GM12878 (cell line): Measurements from ENCODE around the gene FKBP14. TPM values are rescaled to one million over a fixed set of nuclear protein-coding genes. Genes with fewer than 3 reads are reported as not detected.
A peak's percentile ranks its signal among the peaks of the same experiment; 100 is the strongest.

Source experiments
- ATAC-seq: fragments of 200-7000 bp; cut with Tn5 transposase; 3 replicates; pipeline ENCODE4 v1.9.1; 2020; ENCODE audit warnings: mild to moderate bottlenecking, moderate library complexity
- BruUV-seq: library from RNA; stranded (reverse); fragments of 400-500 nt; replicated peaks from 2 replicates; lab custom pipeline; 2021; lab: Mats Ljungman, UMichigan
- CTCF ChIA-PET: fragments of 300-600 bp; sonication (Branson Sonifier 250); formaldehyde crosslinking; extraction: SDS; loops from one replicate; lab custom pipeline; 2021; ENCODE audit warnings: inconsistent platforms; lab: Yijun Ruan, JAX
- POLR2A ChIA-PET: fragments of 350-600 bp; formaldehyde crosslinking; extraction: SDS; loops from one replicate; lab custom pipeline; 2021; ENCODE audit warnings: inconsistent platforms; lab: Charles Lee
- RAD21 ChIA-PET: fragments of 300-600 bp; sonication (Branson Sonifier 250); formaldehyde crosslinking; loops from one replicate; lab custom pipeline; 2023; ENCODE audit warnings: antibody characterized with exemption; ENCODE audit not compliant: unreplicated experiment; lab: Charles Lee
- SMC1A ChIA-PET: fragments of 300-600 bp; sonication (Branson Sonifier 250); formaldehyde crosslinking; loops from one replicate; lab custom pipeline; 2023; ENCODE audit not compliant: unreplicated experiment, uncharacterized antibody; lab: Charles Lee
- DNase-seq: peaks from one replicate; pipeline ENCODE4 v3.0.0-alpha.2; 2011; ENCODE audit warnings: low read depth, low spot score
- FAIRE-seq: peaks from 3 replicates; lab custom pipeline; 2011; peaks lifted over from hg19 to GRCh38; lab: Jason Lieb, UNC
- H2AFZ ChIP-seq: 2 replicates; pipeline ENCODE4 v1.6.0; 2011; ENCODE audit warnings: low read depth, low read length, control low read depth; ENCODE audit not compliant: control insufficient read depth
- H3K27ac ChIP-seq: 2 replicates; pipeline ENCODE4 v1.5.1; 2011; ENCODE audit warnings: control low read depth; ENCODE audit not compliant: control insufficient read depth, insufficient read depth
- H3K27me3 ChIP-seq, 2 experiments: replicated peaks in 1 of 2; 2 replicates each; pipeline versions ENCODE4 v1.6.0 to v1.6.1; 2011; ENCODE audit warnings: low read length in 1 of 2; ENCODE audit not compliant: control insufficient read depth in 2 of 2, insufficient read depth in 2 of 2
- H3K36me3 ChIP-seq, 2 experiments: 2 replicates each; pipeline ENCODE4 v1.5.1; 2011; ENCODE audit warnings: low read length in 1 of 2; ENCODE audit not compliant: control insufficient read depth in 2 of 2, insufficient read depth in 2 of 2
- H3K4me1 ChIP-seq: 2 replicates; pipeline ENCODE4 v1.6.1; 2011; ENCODE audit warnings: mild to moderate bottlenecking, low read length, moderate library complexity, mixed read lengths; ENCODE audit not compliant: control insufficient read depth, insufficient read depth
- H3K4me2 ChIP-seq: 2 replicates; pipeline ENCODE4 v1.6.0; 2011; ENCODE audit warnings: control low read depth; ENCODE audit not compliant: control insufficient read depth, insufficient read depth
- H3K4me3 ChIP-seq: fragments of 200-600 bp; sonication (generic); 2 replicates; pipeline ENCODE4 v1.5.1; 2016
- H3K79me2 ChIP-seq: 2 replicates; pipeline ENCODE4 v1.6.0; 2011; ENCODE audit warnings: low read length; ENCODE audit not compliant: control insufficient read depth, insufficient read depth
- H3K9ac ChIP-seq: 2 replicates; pipeline ENCODE4 v1.8.0; 2011; ENCODE audit warnings: low read length, control low read depth, mixed read lengths; ENCODE audit not compliant: control insufficient read depth, insufficient read depth
- H3K9me3 ChIP-seq: replicated peaks from 3 replicates; pipeline ENCODE4 v1.5.1; 2011; ENCODE audit warnings: mild to moderate bottlenecking, low read length; ENCODE audit not compliant: control insufficient read depth, insufficient read depth
- H4K20me1 ChIP-seq: 2 replicates; pipeline ENCODE4 v1.6.0; 2011; ENCODE audit not compliant: control insufficient read depth, insufficient read depth
- CHD1 ChIP-seq: IDR thresholded peaks from 2 replicates; pipeline ENCODE4 v1.6.1; 2012; ENCODE audit warnings: low read depth, low read length, improper control_type of control experiment
- CTCF ChIP-seq, 3 experiments: IDR thresholded peaks in 2 of 3; conservative IDR thresholded peaks in 1 of 3; 2 replicates each; pipeline ENCODE4 v1.5.1; 2011; ENCODE audit warnings: low read depth in 3 of 3, low read length in 3 of 3, mild to moderate bottlenecking in 3 of 3, control low read depth in 2 of 3, moderate library complexity in 2 of 3, inconsistent platforms in 1 of 3, mixed read lengths in 1 of 3; ENCODE audit not compliant: control insufficient read depth in 2 of 3, insufficient read depth in 1 of 3; ENCODE audit errors: extremely low read depth in 1 of 3
- RAD21 ChIP-seq: IDR thresholded peaks from 2 replicates; pipeline ENCODE4 v1.6.1; 2011; ENCODE audit warnings: mild to moderate bottlenecking, low read depth, low read length, moderate library complexity; ENCODE audit not compliant: insufficient read depth
- SMC3 ChIP-seq: IDR thresholded peaks from 2 replicates; pipeline ENCODE4 v1.6.1; 2011; ENCODE audit warnings: low read length, improper control_type of control experiment, borderline replicate concordance
- ZNF384 ChIP-seq: IDR thresholded peaks from 2 replicates; pipeline ENCODE4 v1.6.1; 2012; ENCODE audit warnings: low read depth, mild to moderate bottlenecking, low read length, improper control_type of control experiment, borderline replicate concordance
- WGBS: methylation state at CpG from one replicate; pipeline ENCODE4 v1.1.6; 2016; ENCODE audit warnings: low lambda C conversion rate; ENCODE audit not compliant: insufficient replicate concordance, insufficient coverage; ENCODE audit errors: missing lambda C conversion rate; 5-methylcytosine and 5-hydroxymethylcytosine counted together
- in situ Hi-C: fragments of 300-500 bp; cut with MboI; formaldehyde crosslinking; loops from 9 replicates; pipeline ENCODE4 v1.14.3; 2018; ENCODE audit warnings: mixed read lengths
- intact Hi-C: fragments of 100-400 bp; cut with micrococcal nuclease; formaldehyde crosslinking; loops from one replicate; pipeline ENCODE4 v1.14.2; 2022; ENCODE audit not compliant: unreplicated experiment
- polyA plus RNA-seq, 11 experiments: library from polyadenylated mRNA; depleted of rRNA in 4 of 11; unstranded in 6 of 11; stranded (reverse) in 5 of 11; fragments of >200 nt; fragmentation: Nextera tagmentation in 4 of 11; fragmentation: Illumina TruSeq in 1 of 11; extraction: Ambion mirVana in 4 of 11; extraction: Trizol in 1 of 11; gene quantifications; 1 replicate in 1 of 11; 2 replicates in 10 of 11; pipeline versions ENCODE4 v1.2.1 to v1.2.3, GENCODE V29; 2011 to 2016; ENCODE audit warnings: inconsistent platforms in 2 of 11, missing spikeins in 2 of 11, low read depth in 1 of 11
- total RNA-seq, 4 experiments: library from RNA; depleted of rRNA in 3 of 4; stranded (reverse); fragments of >200 nt in 3 of 4; fragmentation: Illumina TruSeq in 1 of 4; extraction: Trizol in 1 of 4; gene quantifications; 2 replicates each; pipeline versions ENCODE4 v1.2.1 to v1.2.3, GENCODE V29; 2013 to 2021
- TF ChIP-seq, protein P1 (sequence below): fragments of 450-650 bp; IDR thresholded peaks from 2 replicates; pipeline ENCODE4 v1.6.1; 2016; ENCODE audit warnings: mild to moderate bottlenecking

Gene FKBP14
- total and polyA plus RNA-seq, 10 of the 15 experiments (the other 5 are each of a cell fraction or from before 2014, with no cell fraction given): 2.7 to 8.9 (median 5.6) TPM

DNA sequence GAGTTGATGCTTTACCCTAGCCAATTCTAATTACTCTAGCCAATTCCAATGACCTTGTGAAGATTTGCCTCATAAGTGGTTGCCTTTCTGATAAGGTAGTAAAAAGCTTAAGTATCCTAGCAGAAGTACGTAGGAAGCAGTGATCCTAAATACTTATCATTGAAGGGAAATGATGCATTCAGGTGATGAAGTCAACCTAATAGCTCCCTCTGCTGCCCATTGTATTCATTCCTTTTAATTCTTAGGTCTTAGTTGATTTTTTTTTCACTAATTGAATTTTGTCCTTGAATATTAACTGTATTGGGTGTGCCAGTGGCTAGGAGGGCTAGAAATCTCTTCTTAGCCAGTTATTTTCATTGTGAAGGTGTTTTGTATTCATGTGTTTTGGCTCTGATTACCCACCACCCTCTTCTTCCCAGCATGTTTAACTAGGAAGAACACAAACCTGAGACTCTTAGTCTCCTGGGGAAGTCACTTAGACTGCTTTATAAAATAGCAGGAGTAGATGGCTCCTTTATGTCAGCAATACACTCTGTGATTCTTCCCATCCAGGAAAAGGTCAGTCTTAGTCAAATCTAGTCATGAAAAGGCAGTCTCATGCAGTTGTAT is 48.0 kb upstream of the FKBP14 start:
- H2AFZ ChIP-seq: no peak overlapping the region; the same call in 1 of the 2 replicates
- no peaks in the 10 kb centered on the region for H3K4me1 ChIP-seq
- H3K27me3 ChIP-seq: no peaks in the 10 kb centered on the region
- no peak overlapping the region for H3K4me2 ChIP-seq
- SMC1A ChIA-PET: interaction anchor here (0.6 to 2.1 kb wide), 9 partner anchors 8 to 201 kb away, joined by 3 to 6 read pairs (median 5); no protein-coding TSS in a partner anchor
- no peaks in the 10 kb centered on the region for H4K20me1 ChIP-seq
- WGBS: 33% methylated on average over 1 of the region's 1 CpG
- ATAC-seq: peak; percentile 57
- no peak overlapping the region for H3K27ac ChIP-seq
- in situ Hi-C loops: loop anchor here (10.0 to 25.0 kb wide), 2 partner anchors 320 to 437 kb away; no protein-coding TSS in a partner anchor
- DNase-seq: no peak
- H3K36me3 ChIP-seq: peaks cover 0 to 2% of the 10 kb centered on the region in 2 experiments; a peak in 1 of 4 replicates
- no peaks in the 10 kb centered on the region for H3K79me2 ChIP-seq
- H3K4me3 ChIP-seq: no peak overlapping the region
- no peak overlapping the region for H3K9ac ChIP-seq
- TF ChIP-seq, protein P1, sequence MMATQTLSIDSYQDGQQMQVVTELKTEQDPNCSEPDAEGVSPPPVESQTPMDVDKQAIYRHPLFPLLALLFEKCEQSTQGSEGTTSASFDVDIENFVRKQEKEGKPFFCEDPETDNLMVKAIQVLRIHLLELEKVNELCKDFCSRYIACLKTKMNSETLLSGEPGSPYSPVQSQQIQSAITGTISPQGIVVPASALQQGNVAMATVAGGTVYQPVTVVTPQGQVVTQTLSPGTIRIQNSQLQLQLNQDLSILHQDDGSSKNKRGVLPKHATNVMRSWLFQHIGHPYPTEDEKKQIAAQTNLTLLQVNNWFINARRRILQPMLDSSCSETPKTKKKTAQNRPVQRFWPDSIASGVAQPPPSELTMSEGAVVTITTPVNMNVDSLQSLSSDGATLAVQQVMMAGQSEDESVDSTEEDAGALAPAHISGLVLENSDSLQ: no peak
- TF ChIP-seq SMC3: peak; percentile 35; the same call in 1 of the 2 replicates
- peak; percentile 41 to 55 (median 55); a peak in 3 of 6 replicates for TF ChIP-seq CTCF (IDR thresholded peaks at IDR 0.05 in 2 of 3, conservative IDR thresholded peaks at IDR 0.05 in 1 of 3; ENCODE audit: control insufficient read depth in 2 of 3, extremely low read depth in 1 of 3, insufficient read depth in 1 of 3, low read depth in 3 of 3, low read length in 3 of 3)
- TF ChIP-seq RAD21: peak; percentile 40; the same call in 1 of the 2 replicates
- TF ChIP-seq ZNF384: 0 out of 2 replicates have a peak, but pooled peaks have one; percentile 10
- no peak for TF ChIP-seq CHD1
- no peaks in the 10 kb centered on the region for H3K9me3 ChIP-seq
- intact Hi-C loops: no loop called here
- POLR2A ChIA-PET: no interaction called here
- CTCF ChIA-PET: interaction anchor here (0.7 to 7.7 kb wide), 20 partner anchors 9 to 1152 kb away, joined by 3 to 96 read pairs (median 4); partner anchors contain the start of gene PLEKHA8
- RAD21 ChIA-PET: interaction anchor here (1.0 to 2.0 kb wide), 6 partner anchors 13 to 490 kb away, joined by 3 to 9 read pairs (median 4); no protein-coding TSS in a partner anchor
- FAIRE-seq: peak; percentile 77
- no TSS peak for BruUV-seq
